HG02759 (cell line): ENCODE measurements around the gene TPP1.
A peak's percentile ranks its signal among the peaks of the same experiment; 100 is the strongest.

Experiments used
- ATAC-seq: cut with Tn5 transposase; IDR thresholded peaks from one replicate; pipeline ENCODE4 v1.9.1; 2021; ENCODE audit warnings: mild to moderate bottlenecking, moderate library complexity; ENCODE audit not compliant: unreplicated experiment

Gene TPP1

GRCh38 chr11:6629573-6629891 is 10.3 kb upstream of the TPP1 start:
- ATAC-seq = no peak

DNA sequence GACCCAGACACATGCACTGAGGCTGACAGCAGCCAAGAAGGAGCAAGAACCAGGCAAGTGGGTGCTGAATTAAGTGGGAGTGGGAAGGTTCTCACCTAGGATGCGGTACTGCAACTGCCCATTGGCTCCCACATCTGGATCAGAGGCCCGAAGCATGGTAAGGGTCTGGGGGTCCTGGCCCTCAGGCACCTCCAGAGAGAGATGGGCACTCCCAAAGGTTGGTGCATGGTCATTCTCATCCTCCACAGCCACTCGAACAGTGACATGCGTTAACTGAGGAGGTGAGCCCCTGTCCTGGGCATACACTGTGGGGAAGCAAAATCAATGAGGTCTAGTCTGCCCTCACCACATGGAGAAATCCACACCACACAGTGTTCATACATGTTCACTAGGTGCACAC is 9.3 kb upstream of the TPP1 start:
- ATAC-seq = no peak

DNA sequence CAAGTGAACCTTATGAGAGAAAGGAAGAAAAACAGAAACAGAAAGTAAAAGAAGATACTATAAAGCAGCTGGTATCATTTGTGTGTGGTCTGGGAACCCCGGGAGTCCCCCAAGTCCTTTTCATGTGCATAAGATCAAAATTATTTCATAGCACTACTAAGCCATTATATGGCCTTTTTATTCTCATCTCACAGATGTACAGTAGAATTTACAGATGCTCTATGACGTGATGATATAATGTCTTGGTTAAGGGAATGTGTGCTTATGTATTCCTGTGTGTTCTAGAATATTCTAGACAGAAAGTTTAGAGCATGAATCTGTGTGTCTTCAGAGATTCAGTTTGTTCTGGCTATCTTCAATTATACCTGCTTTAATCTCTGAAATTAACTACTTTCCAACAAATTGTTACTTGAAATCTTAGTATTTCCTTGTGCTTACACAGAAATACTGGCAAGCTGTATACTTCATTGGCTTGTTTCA is 8.6 kb upstream of the TPP1 start:
- ATAC-seq = peak; percentile 78

DNA sequence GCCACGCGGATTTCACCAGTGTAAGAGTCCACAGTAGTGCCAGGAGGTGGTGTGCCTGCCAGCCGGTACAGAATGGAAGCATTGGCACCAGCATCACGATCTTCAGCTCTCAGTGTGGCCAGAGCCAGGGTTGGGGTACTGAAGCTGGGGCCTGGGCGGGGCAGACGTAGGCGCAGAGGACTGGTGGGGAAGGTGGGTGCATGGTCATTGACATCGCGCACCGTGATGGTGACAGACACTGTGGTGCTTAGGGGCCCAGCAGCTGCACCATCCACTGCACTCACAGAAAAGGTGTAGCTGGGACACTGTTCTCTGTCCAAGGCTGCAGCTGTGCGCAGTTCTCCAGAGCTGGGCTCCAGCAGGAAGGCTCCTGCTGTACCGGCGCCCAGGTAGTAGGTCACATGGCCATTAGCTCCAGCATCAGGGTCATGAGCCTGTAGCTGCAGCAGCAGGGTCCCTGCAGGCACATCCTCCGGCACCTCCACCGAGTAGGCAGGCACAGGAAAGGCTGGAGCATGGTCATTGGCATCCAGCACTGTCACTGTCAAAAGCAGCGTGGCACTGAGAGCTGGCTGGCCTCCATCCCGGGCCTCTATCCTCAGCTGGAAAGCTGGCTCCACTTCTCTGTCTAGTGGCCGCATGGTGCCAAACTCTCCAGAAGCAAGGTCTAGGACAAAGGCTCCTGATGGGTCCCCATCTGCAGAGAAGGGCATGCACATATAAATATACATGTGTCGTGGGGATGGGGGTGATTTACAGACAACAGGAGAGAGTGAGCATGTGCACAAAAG is 7.9 kb upstream of the TPP1 start:
- no peak for ATAC-seq

DNA sequence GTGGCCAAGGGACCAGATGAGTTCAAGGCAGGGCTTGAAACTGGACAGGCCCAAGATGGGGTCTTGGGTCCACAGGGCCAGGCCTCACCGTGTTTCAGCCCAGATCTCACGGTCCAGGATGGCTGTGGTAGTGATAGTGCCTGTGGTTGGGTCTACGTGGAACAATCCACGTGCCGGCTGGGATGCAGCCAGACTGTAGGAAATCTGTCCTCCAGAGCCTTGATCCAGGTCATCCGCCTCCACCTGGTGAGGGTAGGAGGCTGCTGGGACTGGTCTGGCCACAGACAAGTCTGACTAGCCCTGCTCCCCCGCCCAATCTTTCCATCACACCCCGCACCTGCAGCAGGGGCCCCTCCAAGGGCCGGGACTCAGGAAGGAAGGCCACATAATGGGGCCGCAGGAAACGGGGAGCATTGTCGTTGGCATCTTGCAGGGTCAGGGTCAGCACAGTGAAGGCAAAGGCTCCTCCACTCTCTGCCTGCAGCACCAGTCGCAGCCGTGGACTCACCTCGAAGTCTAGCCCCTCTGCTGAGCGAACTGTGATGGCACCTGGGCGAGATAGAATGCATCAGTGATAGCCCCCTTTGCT is 6.7 kb upstream of the TPP1 start:
- no peak for ATAC-seq

DNA sequence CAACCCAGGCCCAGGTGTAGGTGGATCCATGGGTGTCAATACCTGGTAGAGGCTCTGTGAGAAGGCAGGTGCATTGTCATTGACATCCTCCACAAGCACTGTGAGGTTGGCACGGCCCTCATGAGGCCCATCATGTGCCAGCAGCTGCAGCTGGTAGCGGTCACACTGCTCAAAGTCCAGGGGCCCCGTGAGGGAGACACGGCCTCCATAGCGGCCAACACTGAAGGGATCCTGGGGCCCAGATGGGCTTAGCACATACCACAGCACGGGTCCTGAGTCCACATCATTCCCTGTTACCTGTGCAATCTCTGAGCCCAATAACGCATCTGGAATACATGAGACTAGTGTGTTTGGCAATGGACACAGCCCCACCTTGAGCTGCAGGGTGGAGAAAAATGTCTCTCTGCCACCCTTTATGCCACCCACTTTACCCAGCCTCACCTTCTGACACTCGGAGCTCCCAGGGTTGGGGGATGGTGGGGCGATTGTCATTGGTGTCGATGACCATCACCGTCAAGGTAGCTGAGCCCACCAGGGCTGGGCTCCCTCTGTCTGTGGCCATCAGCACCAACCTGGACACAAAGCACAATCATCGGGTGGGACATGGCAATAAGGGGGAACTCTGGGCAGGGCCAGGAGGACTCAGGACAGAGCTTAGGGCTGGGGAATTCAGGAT is 6.1 kb upstream of the TPP1 start:
- no peak for ATAC-seq

DNA sequence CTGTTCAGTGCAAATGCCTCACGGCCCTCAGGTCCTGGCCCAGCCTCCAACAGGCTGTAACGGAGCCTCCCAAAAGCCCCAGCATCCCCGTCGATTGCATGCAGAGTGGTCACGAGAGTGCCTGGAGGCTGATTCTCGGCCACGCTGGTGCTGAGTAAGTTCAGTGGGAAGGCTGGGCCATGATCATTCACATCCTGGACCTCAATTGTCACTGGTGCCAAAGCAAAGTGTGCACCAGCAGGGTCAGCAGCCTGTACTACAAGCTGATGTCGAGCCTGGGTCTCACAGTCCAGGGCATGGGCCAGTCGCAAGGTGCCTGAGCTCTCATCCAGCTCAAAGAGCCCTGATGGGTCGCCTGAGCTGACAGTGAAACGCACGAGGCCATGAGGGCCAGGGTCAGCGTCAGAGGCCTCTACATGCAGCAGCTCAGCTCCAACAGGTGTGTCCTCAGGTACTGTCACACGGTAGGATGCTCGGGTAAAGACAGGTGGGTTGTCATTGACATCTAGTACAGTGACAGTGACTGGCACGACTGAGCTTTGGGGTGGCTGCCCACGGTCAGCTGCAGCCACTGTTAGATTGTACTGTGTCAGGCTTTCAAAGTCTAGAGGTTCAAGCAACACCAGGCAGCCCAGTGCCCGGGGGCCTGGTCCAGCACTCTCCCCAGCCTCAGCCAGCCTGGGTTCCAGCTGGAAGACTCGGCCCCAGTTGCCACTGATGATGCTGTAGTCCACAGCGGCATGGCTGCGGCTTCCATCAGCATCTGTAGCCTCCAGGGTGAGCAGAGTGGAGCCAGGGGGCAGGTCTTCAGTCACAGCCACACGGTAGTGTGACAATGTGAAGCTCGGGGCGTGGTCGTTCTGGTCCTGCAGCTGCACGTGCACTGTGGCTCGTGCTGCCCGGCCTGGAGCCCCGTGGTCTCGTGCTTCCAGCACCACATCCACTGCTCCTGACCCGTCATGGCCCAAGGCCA is 4.5 kb upstream of the TPP1 start:
- no peak for ATAC-seq

- no peak for ATAC-seq
These were observed 3.3 kb upstream of the TPP1 start for GRCh38 chr11:6622261-6623171.

GRCh38 chr11:6621711-6622211 is 2.5 kb upstream of the TPP1 start:
- ATAC-seq = no peak

DNA sequence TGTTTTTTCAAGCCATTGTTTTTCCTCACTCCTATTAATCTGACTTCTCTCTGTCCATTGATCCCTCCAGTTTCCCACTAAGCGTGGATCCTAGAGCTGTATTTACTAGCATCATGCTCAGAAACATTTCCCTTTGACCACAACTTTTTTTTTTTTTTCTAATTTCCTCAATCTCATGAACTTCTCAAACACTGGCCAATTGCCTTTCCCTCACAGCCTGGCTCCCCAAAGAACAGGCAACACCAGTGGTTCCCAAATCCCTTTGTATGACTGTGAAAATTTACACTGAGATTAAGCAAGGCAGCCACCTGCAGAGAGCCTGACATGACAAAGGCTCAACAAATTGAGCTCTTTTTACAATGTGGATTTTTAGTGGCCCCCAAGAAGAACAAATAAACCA is 1.4 kb upstream of the TPP1 start:
- ATAC-seq = no peak

GRCh38 chr11:6618117-6619003 is 862 bp downstream of the TPP1 start:
- ATAC-seq = peak; percentile 2

DNA sequence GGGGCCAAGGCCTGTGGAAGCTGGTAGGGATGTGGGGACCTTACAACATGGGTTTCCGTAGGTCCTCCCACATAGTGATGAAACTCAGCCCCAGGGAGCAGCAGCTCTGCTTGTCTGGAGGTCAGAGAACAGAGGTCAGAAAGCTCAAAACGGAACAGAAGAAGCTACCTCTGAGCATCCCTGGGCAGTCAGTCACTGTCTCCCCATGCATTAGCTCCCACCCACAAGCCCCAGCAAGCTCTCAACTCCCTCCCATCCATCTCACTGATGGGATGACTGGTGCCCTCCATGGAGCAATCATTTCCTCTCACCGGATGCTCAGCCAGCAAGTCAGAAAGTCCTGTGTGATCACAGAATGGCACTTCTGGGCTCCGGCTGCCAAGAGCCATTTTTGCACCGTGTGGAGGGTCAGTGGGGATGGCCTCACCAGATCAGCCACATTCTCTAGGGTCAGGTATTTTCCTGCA is 1.9 kb downstream of the TPP1 start:
- no peak for ATAC-seq

GRCh38 chr11:6616596-6617250 is 2.5 kb downstream of the TPP1 start:
- no peak for ATAC-seq

GRCh38 chr11:6615882-6616585 is 3.2 kb downstream of the TPP1 start:
- ATAC-seq = no peak

DNA sequence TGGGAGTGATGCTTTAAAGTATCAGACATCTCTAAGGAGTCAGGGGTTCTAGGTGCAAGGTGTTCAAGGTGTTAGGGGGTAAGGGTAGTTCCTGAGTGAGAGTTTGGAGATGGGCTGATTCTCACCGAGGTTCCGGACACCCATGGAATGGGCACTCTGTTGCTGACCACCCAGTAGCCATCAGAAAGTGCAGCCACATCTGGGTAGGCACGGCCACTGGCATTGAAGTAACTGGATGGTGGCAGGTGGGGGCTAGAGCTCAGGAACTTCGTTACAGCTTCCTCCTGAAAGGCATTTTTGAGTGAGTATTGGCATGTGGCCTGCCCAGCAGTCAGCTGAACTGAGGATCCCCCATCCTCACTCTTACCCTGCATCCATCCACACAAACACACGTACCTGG is 4.2 kb downstream of the TPP1 start:
- ATAC-seq = no peak

DNA sequence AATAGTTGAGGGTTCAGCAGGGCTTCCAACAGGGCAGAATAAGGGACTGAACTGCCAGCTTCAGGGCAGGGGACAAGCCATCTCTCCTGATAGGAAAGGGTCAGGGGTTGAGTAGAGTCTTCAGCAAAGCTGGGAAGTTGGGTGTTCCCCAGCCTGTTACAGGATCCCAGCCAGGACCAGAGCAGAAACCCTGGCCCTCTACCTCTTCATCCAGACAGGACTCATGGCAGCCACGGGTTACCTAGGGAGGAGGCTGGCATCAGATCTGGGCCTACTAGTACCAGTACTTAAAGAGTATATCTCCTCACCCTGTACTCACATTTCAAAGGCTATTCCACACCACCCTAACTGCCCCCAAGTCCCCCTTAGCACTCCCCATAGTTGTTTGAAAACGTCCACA is 4.8 kb downstream of the TPP1 start:
- no peak for ATAC-seq

- ATAC-seq = no peak
These were observed 5.7 kb downstream of the TPP1 start for GRCh38 chr11:6613496-6613895.
